WTC11 (cell line): Measurements from ENCODE around the gene SHISAL1.

Experiments
- AFF4 ChIP-seq: sonication (generic); formaldehyde crosslinking; IDR thresholded peaks from 2 replicates; pipeline ENCODE4 v1.8.1; 2023; ENCODE audit warnings: mild to moderate bottlenecking, missing genetic modification reagents, borderline replicate concordance
- CREB1 ChIP-seq: sonication (generic); formaldehyde crosslinking; IDR thresholded peaks from 2 replicates; pipeline ENCODE4 v1.8.0; 2023; ENCODE audit warnings: mild to moderate bottlenecking, missing genetic modification reagents
- HMGXB4 ChIP-seq: sonication (generic); formaldehyde crosslinking; IDR thresholded peaks from 2 replicates; pipeline ENCODE4 v1.8.1; 2023; ENCODE audit warnings: mild to moderate bottlenecking, moderate library complexity, missing genetic modification reagents
- JUN ChIP-seq: sonication (generic); formaldehyde crosslinking; IDR thresholded peaks from 2 replicates; pipeline ENCODE4 v1.8.0; 2023; ENCODE audit warnings: mild to moderate bottlenecking, missing genetic modification reagents
- MAX ChIP-seq: sonication (generic); formaldehyde crosslinking; IDR thresholded peaks from 2 replicates; pipeline ENCODE4 v1.8.0; 2022; ENCODE audit warnings: mild to moderate bottlenecking, missing genetic modification reagents
- SP1 ChIP-seq: sonication (generic); formaldehyde crosslinking; conservative IDR thresholded peaks from 2 replicates; pipeline ENCODE4 v1.8.1; 2022; ENCODE audit warnings: missing genetic modification reagents
- TCF7 ChIP-seq: sonication (generic); formaldehyde crosslinking; IDR thresholded peaks from 2 replicates; pipeline ENCODE4 v1.8.0; 2022; ENCODE audit warnings: mild to moderate bottlenecking, low read depth, missing genetic modification reagents, moderate library complexity
- USF1 ChIP-seq: sonication (generic); formaldehyde crosslinking; IDR thresholded peaks from 2 replicates; pipeline ENCODE4 v1.8.0; 2022; ENCODE audit warnings: mild to moderate bottlenecking, missing genetic modification reagents

GRCh38 chr22:44211256-44211945 lies 101.3 kb downstream of the SHISAL1 start:
- no peak for TF ChIP-seq TCF7
- TF ChIP-seq MAX (CRISPR knock-in tag) = no peak
- no peak for TF ChIP-seq CREB1 (CRISPR knock-in tag)
- TF ChIP-seq SP1 (CRISPR knock-in tag) = no peak
- no peak for TF ChIP-seq AFF4 (CRISPR knock-in tag)
- TF ChIP-seq USF1 (CRISPR knock-in tag) = no peak
- TF ChIP-seq HMGXB4 = no peak
- TF ChIP-seq JUN (CRISPR knock-in tag) = no peak
